PC-3 (cell line): ENCODE measurements around the gene TLN1.

Experiments
- EZH2 ChIP-seq: fragments of 300-600 bp; sonication (generic); IDR thresholded peaks from one replicate; pipeline ENCODE4 v1.6.1; 2017; ENCODE audit warnings: antibody characterized with exemption, mild to moderate bottlenecking, low read length; ENCODE audit not compliant: unreplicated experiment
- EZH2phosphoT487 ChIP-seq: fragments of 300-600 bp; sonication (generic); IDR thresholded peaks from 2 replicates; pipeline ENCODE4 v1.6.1; 2018; ENCODE audit warnings: mild to moderate bottlenecking, antibody characterized with exemption, low read length, borderline replicate concordance

DNA sequence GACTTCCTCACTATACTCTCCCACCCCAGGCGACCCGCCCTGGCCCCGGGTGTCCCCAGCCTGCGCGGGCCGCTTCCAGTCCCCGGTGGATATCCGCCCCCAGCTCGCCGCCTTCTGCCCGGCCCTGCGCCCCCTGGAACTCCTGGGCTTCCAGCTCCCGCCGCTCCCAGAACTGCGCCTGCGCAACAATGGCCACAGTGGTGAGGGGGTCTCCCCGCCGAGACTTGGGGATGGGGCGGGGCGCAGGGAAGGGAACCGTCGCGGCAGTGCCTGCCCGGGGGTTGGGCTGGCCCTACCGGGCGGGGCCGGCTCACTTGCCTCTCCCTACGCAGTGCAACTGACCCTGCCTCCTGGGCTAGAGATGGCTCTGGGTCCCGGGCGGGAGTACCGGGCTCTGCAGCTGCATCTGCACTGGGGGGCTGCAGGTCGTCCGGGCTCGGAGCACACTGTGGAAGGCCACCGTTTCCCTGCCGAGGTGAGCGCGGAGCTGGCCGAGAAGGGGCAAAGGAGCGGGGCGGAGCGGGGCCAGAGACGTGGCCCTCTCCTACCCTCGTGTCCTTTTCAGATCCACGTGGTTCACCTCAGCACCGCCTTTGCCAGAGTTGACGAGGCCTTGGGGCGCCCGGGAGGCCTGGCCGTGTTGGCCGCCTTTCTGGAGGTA is 56.1 kb downstream of the TLN1 start:
- TF ChIP-seq EZH2 (no peak), EZH2phosphoT487 (no peak)
